ENCODE measurements around the gene TMEM170B. TPM values are rescaled to one million over a fixed set of nuclear protein-coding genes. Genes with fewer than 3 reads are reported as not detected.

TMEM170B gene
- total and polyA plus RNA-seq, 2 donors (not counting 1 experiment from before 2014, with no cell fraction given): 1.5 to 4.5 TPM

DNA sequence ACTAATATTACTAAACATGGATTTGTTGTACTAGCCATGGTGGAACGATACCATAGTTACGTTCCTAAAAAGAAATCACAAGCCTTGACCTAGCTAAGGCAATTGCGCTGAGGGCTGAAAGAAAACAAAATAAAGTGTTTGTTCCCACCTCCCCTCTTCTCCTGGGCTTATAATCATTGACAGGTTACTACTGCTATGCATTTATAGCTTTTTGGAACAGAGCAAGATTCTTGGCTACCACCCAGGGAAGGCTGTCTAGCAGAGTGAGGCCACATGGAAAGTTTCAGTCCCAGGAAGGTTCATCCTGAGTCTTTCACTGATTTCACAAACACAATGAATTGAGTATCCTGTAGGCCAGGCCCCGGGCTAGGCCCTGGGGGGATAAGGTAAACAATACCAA is 84.6 kb downstream of the TMEM170B start:
- TF ChIP-seq, protein P1, sequence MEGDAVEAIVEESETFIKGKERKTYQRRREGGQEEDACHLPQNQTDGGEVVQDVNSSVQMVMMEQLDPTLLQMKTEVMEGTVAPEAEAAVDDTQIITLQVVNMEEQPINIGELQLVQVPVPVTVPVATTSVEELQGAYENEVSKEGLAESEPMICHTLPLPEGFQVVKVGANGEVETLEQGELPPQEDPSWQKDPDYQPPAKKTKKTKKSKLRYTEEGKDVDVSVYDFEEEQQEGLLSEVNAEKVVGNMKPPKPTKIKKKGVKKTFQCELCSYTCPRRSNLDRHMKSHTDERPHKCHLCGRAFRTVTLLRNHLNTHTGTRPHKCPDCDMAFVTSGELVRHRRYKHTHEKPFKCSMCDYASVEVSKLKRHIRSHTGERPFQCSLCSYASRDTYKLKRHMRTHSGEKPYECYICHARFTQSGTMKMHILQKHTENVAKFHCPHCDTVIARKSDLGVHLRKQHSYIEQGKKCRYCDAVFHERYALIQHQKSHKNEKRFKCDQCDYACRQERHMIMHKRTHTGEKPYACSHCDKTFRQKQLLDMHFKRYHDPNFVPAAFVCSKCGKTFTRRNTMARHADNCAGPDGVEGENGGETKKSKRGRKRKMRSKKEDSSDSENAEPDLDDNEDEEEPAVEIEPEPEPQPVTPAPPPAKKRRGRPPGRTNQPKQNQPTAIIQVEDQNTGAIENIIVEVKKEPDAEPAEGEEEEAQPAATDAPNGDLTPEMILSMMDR (conservative IDR thresholded peaks at IDR 0.05 in 1 of 2, IDR thresholded peaks at IDR 0.05 in 1 of 2; ENCODE audit: low read depth in 1 of 2, low read length in 2 of 2): no peak
- TF ChIP-seq EZH2 (IDR thresholded peaks at IDR 0.05; ENCODE audit: low read length, missing control alignments): no peak
- H3K4me2 ChIP-seq (ENCODE audit: extremely low read depth, insufficient read depth, low read length): no peak overlapping the region
- no peaks in the 10 kb centered on the region for H3K27me3 ChIP-seq (ENCODE audit: control insufficient read depth, insufficient read depth, low read length)
- no peaks in the 10 kb centered on the region for H3K4me1 ChIP-seq (ENCODE audit: control insufficient read depth, extremely low read depth, insufficient read depth, low read length)
- no peak for DNase-seq (ENCODE audit: low read depth in 2 of 2)
- H4K20me1 ChIP-seq (ENCODE audit: control insufficient read depth, extremely low read depth, insufficient read depth, low read length): no peaks in the 10 kb centered on the region
- H3K27ac ChIP-seq (ENCODE audit: insufficient read depth, low read length): no peak overlapping the region
- H3K4me3 ChIP-seq (replicated peaks in 1 of 4; ENCODE audit: control extremely low read depth in 1 of 4, insufficient read depth in 1 of 4, low read depth in 3 of 4, low read length in 4 of 4): no peak overlapping the region
- no peak overlapping the region for H2AFZ ChIP-seq (ENCODE audit: low read length)
- H3K9me3 ChIP-seq (ENCODE audit: control insufficient read depth, insufficient read depth, low read depth, low read length): no peaks in the 10 kb centered on the region
- no peaks in the 10 kb centered on the region for H3K36me3 ChIP-seq (ENCODE audit: control insufficient read depth, insufficient read depth, low read length)
- H3K9ac ChIP-seq (ENCODE audit: insufficient read depth, low read length): no peak overlapping the region
- no peaks in the 10 kb centered on the region for H3K79me2 ChIP-seq (ENCODE audit: control insufficient read depth, insufficient read depth, low read length)

DNA sequence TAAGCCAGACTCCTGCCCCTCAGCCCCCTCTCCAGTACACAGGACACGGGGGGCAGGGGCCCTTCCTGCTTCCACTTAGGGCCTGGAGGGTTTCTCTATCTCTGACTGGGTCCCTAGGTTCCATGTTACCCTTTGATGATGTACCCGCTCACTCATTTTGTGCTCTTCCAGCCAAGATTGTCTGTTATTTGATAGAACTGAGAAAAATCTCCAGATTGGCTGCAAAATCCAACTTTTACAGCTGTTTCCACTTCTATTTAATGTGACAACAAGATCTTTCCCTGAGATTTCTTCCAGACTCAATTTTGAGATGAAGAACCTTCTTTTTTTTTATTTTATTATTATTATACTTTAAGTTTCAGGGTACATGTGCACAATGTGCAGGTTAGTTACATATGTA is 85.7 kb downstream of the TMEM170B start:
- Histone ChIP-seq H3K27ac (ENCODE audit: insufficient read depth, low read length) (no peak overlapping the region), H3K36me3 (ENCODE audit: control insufficient read depth, insufficient read depth, low read length) (no peaks in the 10 kb centered on the region), H3K4me3 (replicated peaks in 1 of 4; ENCODE audit: control extremely low read depth in 1 of 4, insufficient read depth in 1 of 4, low read depth in 3 of 4, low read length in 4 of 4) (no peak overlapping the region), H4K20me1 (ENCODE audit: control insufficient read depth, extremely low read depth, insufficient read depth, low read length) (no peaks in the 10 kb centered on the region), H3K9ac (ENCODE audit: insufficient read depth, low read length) (no peak overlapping the region), H3K4me2 (ENCODE audit: extremely low read depth, insufficient read depth, low read length) (no peak overlapping the region), H3K27me3 (ENCODE audit: control insufficient read depth, insufficient read depth, low read length) (no peaks in the 10 kb centered on the region), H2AFZ (ENCODE audit: low read length) (no peak overlapping the region), H3K9me3 (ENCODE audit: control insufficient read depth, insufficient read depth, low read depth, low read length) (no peaks in the 10 kb centered on the region), H3K79me2 (ENCODE audit: control insufficient read depth, insufficient read depth, low read length) (no peaks in the 10 kb centered on the region), H3K4me1 (ENCODE audit: control insufficient read depth, extremely low read depth, insufficient read depth, low read length) (no peaks in the 10 kb centered on the region)
- TF ChIP-seq, protein P1 (conservative IDR thresholded peaks at IDR 0.05 in 1 of 2, IDR thresholded peaks at IDR 0.05 in 1 of 2; ENCODE audit: low read depth in 1 of 2, low read length in 2 of 2): no peak
- no peak for TF ChIP-seq EZH2 (IDR thresholded peaks at IDR 0.05; ENCODE audit: low read length, missing control alignments)
- no peak for DNase-seq (ENCODE audit: low read depth in 2 of 2)

- no peak for DNase-seq (ENCODE audit: low read depth in 2 of 2)
- Histone ChIP-seq H3K9me3 (ENCODE audit: control insufficient read depth, insufficient read depth, low read depth, low read length) (no peaks in the 10 kb centered on the region), H3K27ac (ENCODE audit: insufficient read depth, low read length) (no peak overlapping the region), H3K27me3 (ENCODE audit: control insufficient read depth, insufficient read depth, low read length) (no peaks in the 10 kb centered on the region), H3K9ac (ENCODE audit: insufficient read depth, low read length) (no peak overlapping the region), H4K20me1 (ENCODE audit: control insufficient read depth, extremely low read depth, insufficient read depth, low read length) (no peaks in the 10 kb centered on the region), H3K79me2 (ENCODE audit: control insufficient read depth, insufficient read depth, low read length) (no peaks in the 10 kb centered on the region), H3K4me2 (ENCODE audit: extremely low read depth, insufficient read depth, low read length) (no peak overlapping the region), H2AFZ (ENCODE audit: low read length) (no peak overlapping the region), H3K36me3 (ENCODE audit: control insufficient read depth, insufficient read depth, low read length) (no peaks in the 10 kb centered on the region), H3K4me3 (replicated peaks in 1 of 4; ENCODE audit: control extremely low read depth in 1 of 4, insufficient read depth in 1 of 4, low read depth in 3 of 4, low read length in 4 of 4) (no peak overlapping the region), H3K4me1 (ENCODE audit: control insufficient read depth, extremely low read depth, insufficient read depth, low read length) (no peaks in the 10 kb centered on the region)
- TF ChIP-seq, protein P1 (conservative IDR thresholded peaks at IDR 0.05 in 1 of 2, IDR thresholded peaks at IDR 0.05 in 1 of 2; ENCODE audit: low read depth in 1 of 2, low read length in 2 of 2): no peak
- no peak for TF ChIP-seq EZH2 (IDR thresholded peaks at IDR 0.05; ENCODE audit: low read length, missing control alignments)
Observed at GRCh38 chr6:11625302-11625701, 87.8 kb downstream of the TMEM170B start.
